Mammary epithelial cell (primary cell): Measurements from ENCODE around the gene TMEM208.

ENCODE experiments used
- EZH2 ChIP-seq: IDR thresholded peaks from 2 replicates; pipeline ENCODE4 v1.6.1; 2012; ENCODE audit warnings: low read length, inconsistent platforms, borderline replicate concordance
- TF ChIP-seq, protein P1 (sequence below), 2 donors: IDR thresholded peaks in 1 of 2; conservative IDR thresholded peaks in 1 of 2; 2 replicates each; pipeline ENCODE4 v1.5.1; 2011 to 2012; ENCODE audit warnings: inconsistent platforms in 2 of 2, low read length in 2 of 2, mild to moderate bottlenecking in 2 of 2, control low read depth in 1 of 2, low read depth in 1 of 2; ENCODE audit not compliant: insufficient read depth in 1 of 2; ENCODE audit errors: extremely low read depth in 1 of 2

DNA sequence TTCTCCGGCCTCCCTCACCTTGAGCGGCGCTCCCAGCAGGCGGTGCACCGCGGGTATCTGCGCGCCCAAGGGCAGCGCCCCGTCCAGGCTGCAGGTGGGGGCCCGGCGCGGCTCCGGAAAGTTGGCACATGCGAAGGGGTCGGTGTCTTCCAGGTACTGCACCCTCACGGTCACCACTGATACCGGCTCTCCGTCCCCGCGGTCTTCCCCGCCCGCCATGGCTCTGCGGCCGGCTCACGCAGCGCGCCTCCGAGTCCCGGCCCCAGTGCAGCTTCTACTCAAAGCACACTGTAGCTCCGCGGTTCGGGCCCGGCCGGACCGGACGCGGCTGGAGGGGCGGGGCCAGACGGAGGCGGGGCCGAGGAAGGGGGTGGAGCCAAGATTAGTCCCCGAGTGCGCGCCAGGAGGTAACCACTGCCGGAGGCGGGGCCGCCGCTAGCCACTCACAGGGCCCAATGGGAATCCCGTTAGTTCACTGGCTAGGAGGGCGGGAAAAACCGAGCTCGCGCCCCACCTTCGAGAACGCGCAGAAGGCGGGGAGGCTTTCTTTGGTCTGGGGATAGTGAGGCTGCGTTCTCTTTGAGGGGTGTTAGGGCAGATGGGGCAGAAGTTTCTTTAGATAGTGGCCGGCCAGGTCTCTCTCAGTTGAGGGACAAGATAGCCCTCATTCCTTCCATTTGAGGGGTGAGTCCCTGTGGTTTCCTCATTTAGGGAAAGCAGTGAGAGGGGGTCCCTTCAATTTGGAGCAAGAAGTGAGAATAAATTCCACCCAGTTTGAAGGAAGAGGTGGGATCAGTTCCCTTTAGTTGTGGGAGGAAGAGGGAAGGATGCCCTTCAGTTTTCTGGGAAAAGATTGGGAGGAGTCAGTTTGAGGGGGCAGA, 20.5 kb downstream of the TMEM208 start, which contains the start of gene FHOD1:
- TF ChIP-seq, protein P1, sequence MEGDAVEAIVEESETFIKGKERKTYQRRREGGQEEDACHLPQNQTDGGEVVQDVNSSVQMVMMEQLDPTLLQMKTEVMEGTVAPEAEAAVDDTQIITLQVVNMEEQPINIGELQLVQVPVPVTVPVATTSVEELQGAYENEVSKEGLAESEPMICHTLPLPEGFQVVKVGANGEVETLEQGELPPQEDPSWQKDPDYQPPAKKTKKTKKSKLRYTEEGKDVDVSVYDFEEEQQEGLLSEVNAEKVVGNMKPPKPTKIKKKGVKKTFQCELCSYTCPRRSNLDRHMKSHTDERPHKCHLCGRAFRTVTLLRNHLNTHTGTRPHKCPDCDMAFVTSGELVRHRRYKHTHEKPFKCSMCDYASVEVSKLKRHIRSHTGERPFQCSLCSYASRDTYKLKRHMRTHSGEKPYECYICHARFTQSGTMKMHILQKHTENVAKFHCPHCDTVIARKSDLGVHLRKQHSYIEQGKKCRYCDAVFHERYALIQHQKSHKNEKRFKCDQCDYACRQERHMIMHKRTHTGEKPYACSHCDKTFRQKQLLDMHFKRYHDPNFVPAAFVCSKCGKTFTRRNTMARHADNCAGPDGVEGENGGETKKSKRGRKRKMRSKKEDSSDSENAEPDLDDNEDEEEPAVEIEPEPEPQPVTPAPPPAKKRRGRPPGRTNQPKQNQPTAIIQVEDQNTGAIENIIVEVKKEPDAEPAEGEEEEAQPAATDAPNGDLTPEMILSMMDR (conservative IDR thresholded peaks at IDR 0.05 in 1 of 2, IDR thresholded peaks at IDR 0.05 in 1 of 2; ENCODE audit: extremely low read depth in 1 of 2, insufficient read depth in 1 of 2, low read depth in 1 of 2, low read length in 2 of 2), result no peak
- TF ChIP-seq EZH2, result no peak
